GM13976 (cell line): ENCODE results near the gene BRD9.
"Not testable (repeated sequence)": the region's sequence is repeated elsewhere in the genome, so short reads cannot be mapped to it uniquely, and the experiment has no call there.

ENCODE experiments used
- DNase-seq: peaks from one replicate; pipeline ENCODE4 v3.0.0; 2012; ENCODE audit warnings: low spot score
- in situ Hi-C: fragments of 300-500 bp; cut with MboI; formaldehyde crosslinking; loops from one replicate; pipeline ENCODE4 v1.12.0; 2022; ENCODE audit warnings: low sequenced_read_pairs, mixed read lengths, inconsistent platforms; ENCODE audit not compliant: unreplicated experiment
- TF ChIP-seq, protein P1 (sequence below): IDR thresholded peaks from 2 replicates; pipeline ENCODE4 v1.5.1; 2012; ENCODE audit warnings: borderline replicate concordance, mild to moderate bottlenecking; ENCODE audit not compliant: insufficient read depth; ENCODE audit errors: extremely low read depth, missing control alignments, control extremely low read depth

The BRD9 gene

GRCh38 chr5:933251-933861, 40.8 kb upstream of the BRD9 start:
- TF ChIP-seq, protein P1, sequence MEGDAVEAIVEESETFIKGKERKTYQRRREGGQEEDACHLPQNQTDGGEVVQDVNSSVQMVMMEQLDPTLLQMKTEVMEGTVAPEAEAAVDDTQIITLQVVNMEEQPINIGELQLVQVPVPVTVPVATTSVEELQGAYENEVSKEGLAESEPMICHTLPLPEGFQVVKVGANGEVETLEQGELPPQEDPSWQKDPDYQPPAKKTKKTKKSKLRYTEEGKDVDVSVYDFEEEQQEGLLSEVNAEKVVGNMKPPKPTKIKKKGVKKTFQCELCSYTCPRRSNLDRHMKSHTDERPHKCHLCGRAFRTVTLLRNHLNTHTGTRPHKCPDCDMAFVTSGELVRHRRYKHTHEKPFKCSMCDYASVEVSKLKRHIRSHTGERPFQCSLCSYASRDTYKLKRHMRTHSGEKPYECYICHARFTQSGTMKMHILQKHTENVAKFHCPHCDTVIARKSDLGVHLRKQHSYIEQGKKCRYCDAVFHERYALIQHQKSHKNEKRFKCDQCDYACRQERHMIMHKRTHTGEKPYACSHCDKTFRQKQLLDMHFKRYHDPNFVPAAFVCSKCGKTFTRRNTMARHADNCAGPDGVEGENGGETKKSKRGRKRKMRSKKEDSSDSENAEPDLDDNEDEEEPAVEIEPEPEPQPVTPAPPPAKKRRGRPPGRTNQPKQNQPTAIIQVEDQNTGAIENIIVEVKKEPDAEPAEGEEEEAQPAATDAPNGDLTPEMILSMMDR: no peak
- no peak for DNase-seq
- in situ Hi-C loops: loop anchor here (10.0 kb wide), 1 partner anchor 201 kb away; no protein-coding TSS in a partner anchor

GRCh38 chr5:932628-933250, 40.1 kb upstream of the BRD9 start:
- TF ChIP-seq, protein P1: no peak
- in situ Hi-C loops: loop anchor here (10.0 kb wide), 1 partner anchor 202 kb away; no protein-coding TSS in a partner anchor
- no peak for DNase-seq

DNA sequence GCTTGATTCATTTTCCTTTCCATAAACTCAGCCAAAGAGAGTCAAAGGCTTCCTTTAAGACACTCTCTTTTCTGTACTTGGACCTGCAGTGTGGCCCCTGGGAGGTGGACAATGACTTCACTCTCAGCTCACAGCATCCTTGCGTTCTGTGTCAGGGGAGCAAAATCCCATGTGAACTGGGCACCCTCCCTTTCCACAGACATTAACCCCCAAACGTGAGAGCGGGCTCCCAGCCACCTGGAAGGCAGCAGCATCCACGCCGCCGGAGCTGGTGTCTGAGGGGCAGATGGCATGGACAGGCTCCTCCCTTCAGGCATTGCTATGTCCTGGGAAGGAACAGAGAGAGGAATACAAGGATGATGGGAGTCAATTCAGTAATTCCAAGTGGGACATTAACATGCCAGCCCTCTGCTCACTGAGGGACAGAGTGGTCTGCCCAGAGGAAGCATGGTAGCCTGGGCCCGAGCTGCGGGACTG, 39.6 kb upstream of the BRD9 start:
- TF ChIP-seq, protein P1: no peak
- in situ Hi-C loops: loop anchor here (10.0 kb wide), 1 partner anchor 203 kb away; no protein-coding TSS in a partner anchor
- no peak for DNase-seq

DNA sequence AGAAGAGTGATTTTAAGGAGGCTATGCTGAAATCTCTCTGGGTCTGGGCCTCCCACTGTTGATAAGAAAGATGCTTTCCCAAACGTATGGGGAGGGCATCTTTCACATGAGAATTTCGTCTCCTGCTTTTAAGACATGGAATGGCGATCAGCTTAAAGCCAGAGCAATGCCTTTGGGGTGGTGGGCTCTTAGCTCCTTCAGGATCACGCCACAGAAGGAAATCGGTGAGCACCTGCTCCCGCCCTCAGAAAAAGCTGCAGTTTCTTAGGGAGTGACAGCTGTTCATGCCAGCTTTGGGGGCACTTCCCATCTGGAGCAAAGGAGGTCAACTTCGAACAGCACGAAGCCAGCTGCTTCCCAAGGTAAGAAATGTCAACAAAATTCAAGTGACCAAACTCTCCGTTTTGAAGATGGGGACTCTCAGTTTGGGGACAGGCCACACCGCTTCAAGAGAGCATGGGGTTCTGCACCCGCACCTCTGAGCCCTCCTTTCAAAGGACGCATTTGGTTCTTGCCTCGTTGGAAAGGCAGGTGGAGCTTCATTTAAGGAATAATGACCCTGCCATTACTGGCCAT, 39.1 kb upstream of the BRD9 start:
- TF ChIP-seq, protein P1: no peak
- in situ Hi-C loops: loop anchor here (10.0 kb wide), 1 partner anchor 203 kb away; no protein-coding TSS in a partner anchor
- no peak for DNase-seq

GRCh38 chr5:930866-931265, 38.3 kb upstream of the BRD9 start:
- in situ Hi-C loops: loop anchor here (10.0 kb wide), 1 partner anchor 204 kb away; no protein-coding TSS in a partner anchor
- TF ChIP-seq, protein P1: no peak
- no peak for DNase-seq

DNA sequence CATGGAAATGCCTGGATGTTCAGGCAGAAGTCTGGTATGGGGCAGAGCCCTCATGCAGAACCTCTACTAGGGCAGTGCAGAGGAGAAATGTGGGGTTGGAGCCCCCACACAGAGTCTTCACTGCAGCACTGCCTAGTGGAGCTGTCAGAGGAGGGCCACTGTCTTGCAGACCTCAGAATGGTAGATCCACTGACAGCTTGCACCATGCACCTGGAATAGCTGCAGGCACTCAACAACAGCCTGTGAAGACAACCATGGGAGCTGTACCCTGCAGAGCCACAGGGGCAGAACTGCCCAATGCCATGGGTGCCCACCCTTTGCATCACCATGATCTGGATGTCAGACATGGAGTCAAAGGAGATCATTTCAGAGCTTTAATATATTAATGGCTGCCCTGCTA, 37.0 kb upstream of the BRD9 start:
- TF ChIP-seq, protein P1: no peak
- no peak for DNase-seq
- in situ Hi-C loops: no loop called here

GRCh38 chr5:929182-929581, 36.6 kb upstream of the BRD9 start:
- in situ Hi-C loops, DNase-seq: not testable (repeated sequence)
